ENCODE data around the gene BZW2. TPM values are rescaled to one million over a fixed set of nuclear protein-coding genes. Genes with fewer than 3 reads are reported as not detected.

The BZW2 gene
- total and polyA plus RNA-seq, 2 of the 13 experiments (the other 11 are each of a cell fraction or from before 2014, with no cell fraction given): 21.8 to 95.2 TPM

GRCh38 chr7:16742547-16742946 lies 96.6 kb downstream of the BZW2 start:
- intact Hi-C loops (cut with micrococcal nuclease; ENCODE audit: unreplicated experiment): no loop called here
- Histone ChIP-seq H3K9ac (ENCODE audit: insufficient read depth, low read depth, low read length) (no peak overlapping the region), H3K36me3 (replicated peaks in 1 of 2; ENCODE audit: control insufficient read depth in 1 of 2, insufficient read depth in 2 of 2, low read length in 2 of 2) (no peaks in the 10 kb centered on the region), H3K27me3 (ENCODE audit: control insufficient read depth in 1 of 2, insufficient read depth in 2 of 2, low read length in 2 of 2) (no peaks in the 10 kb centered on the region), H3K4me3 (replicated peaks in 1 of 3; ENCODE audit: insufficient read depth in 1 of 3, low read depth in 2 of 3, low read length in 3 of 3) (no peak overlapping the region), H3K27ac (ENCODE audit: extremely low read length, insufficient read depth, low read length) (no peak overlapping the region), H2AFZ (ENCODE audit: low read length) (no peak overlapping the region), H3K9me3 (ENCODE audit: low read length) (no peaks in the 10 kb centered on the region), H3K79me2 (ENCODE audit: insufficient read depth, low read length) (no peaks in the 10 kb centered on the region), H4K20me1 (ENCODE audit: insufficient read depth, low read length) (no peaks in the 10 kb centered on the region), H3K4me1 (ENCODE audit: insufficient read depth, low read length) (0 out of 2 replicates have a peak, but pooled peaks cover 6% of the 10 kb centered on the region), H3K4me2 (ENCODE audit: low read depth, low read length) (no peak overlapping the region)
- in situ Hi-C loops (cut with HindIII; ENCODE audit: extremely low pct_ligation_motif_present, low pct_unique_long_range_greater_than_20kb): no loop called here
- 69% methylated on average over 3 of the region's 3 CpGs for WGBS (ENCODE audit: low lambda C conversion rate)
- CTCF ChIA-PET (ENCODE audit: low intra/inter-chr PET ratio, low total read pairs): no interaction called here
- FAIRE-seq (no peak), DNase-seq (ENCODE audit: low spot score) (no peak), ATAC-seq (no peak)
- BruUV-seq (replicated peaks): no TSS peak
- TF ChIP-seq ZNF616 (CRISPR knock-in tag; IDR thresholded peaks at IDR 0.05; ENCODE audit: low read depth): no peak
- no peak for TF ChIP-seq POLR2A (IDR thresholded peaks at IDR 0.05; ENCODE audit: insufficient read depth in 1 of 2, low read depth in 2 of 2, low read length in 2 of 2)
- no peak for TF ChIP-seq ZNF558 (CRISPR knock-in tag; IDR thresholded peaks at IDR 0.05; ENCODE audit: borderline replicate concordance)
- TF ChIP-seq, protein P1, sequence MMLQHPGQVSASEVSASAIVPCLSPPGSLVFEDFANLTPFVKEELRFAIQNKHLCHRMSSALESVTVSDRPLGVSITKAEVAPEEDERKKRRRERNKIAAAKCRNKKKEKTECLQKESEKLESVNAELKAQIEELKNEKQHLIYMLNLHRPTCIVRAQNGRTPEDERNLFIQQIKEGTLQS (CRISPR knock-in tag; IDR thresholded peaks at IDR 0.05): no peak
- POLR2A ChIA-PET: no interaction called here

- H3K27ac ChIP-seq (ENCODE audit: extremely low read length, insufficient read depth, low read length): no peak overlapping the region
- FAIRE-seq (no peak), ATAC-seq (no peak), DNase-seq (ENCODE audit: low spot score) (no peak)
- no peaks in the 10 kb centered on the region for H3K79me2 ChIP-seq (ENCODE audit: insufficient read depth, low read length)
- 25% methylated on average over 4 of the region's 4 CpGs for WGBS (ENCODE audit: low lambda C conversion rate)
- TF ChIP-seq PCBP2 (optimal IDR thresholded peaks at IDR 0.05; ENCODE audit: low read depth, low read length, poor library complexity, severe bottlenecking): no peak
- TF ChIP-seq GFI1 (CRISPR knock-in tag; IDR thresholded peaks at IDR 0.05; ENCODE audit: borderline replicate concordance): no peak
- TF ChIP-seq HDAC2 (CRISPR knock-in tag; IDR thresholded peaks at IDR 0.05): no peak
- in situ Hi-C loops (cut with HindIII; ENCODE audit: extremely low pct_ligation_motif_present, low pct_unique_long_range_greater_than_20kb): no loop called here
- POLR2A ChIA-PET: no interaction called here
- CTCF ChIA-PET (ENCODE audit: low intra/inter-chr PET ratio, low total read pairs): no interaction called here
- H3K4me3 ChIP-seq (replicated peaks in 1 of 3; ENCODE audit: insufficient read depth in 1 of 3, low read depth in 2 of 3, low read length in 3 of 3): no peak overlapping the region
- H3K36me3 ChIP-seq (replicated peaks in 1 of 2; ENCODE audit: control insufficient read depth in 1 of 2, insufficient read depth in 2 of 2, low read length in 2 of 2): no peaks in the 10 kb centered on the region
- no peaks in the 10 kb centered on the region for H3K9me3 ChIP-seq (ENCODE audit: low read length)
- no TSS peak for BruUV-seq (replicated peaks)
- H3K9ac ChIP-seq (ENCODE audit: insufficient read depth, low read depth, low read length): no peak overlapping the region
- H4K20me1 ChIP-seq (ENCODE audit: insufficient read depth, low read length): no peaks in the 10 kb centered on the region
- no peak overlapping the region for H3K4me2 ChIP-seq (ENCODE audit: low read depth, low read length)
- intact Hi-C loops (cut with micrococcal nuclease; ENCODE audit: unreplicated experiment): no loop called here
- no peak overlapping the region for H2AFZ ChIP-seq (ENCODE audit: low read length)
- 0 out of 2 replicates have a peak, but pooled peaks cover 6% of the 10 kb centered on the region for H3K4me1 ChIP-seq (ENCODE audit: insufficient read depth, low read length)
- no peaks in the 10 kb centered on the region for H3K27me3 ChIP-seq (ENCODE audit: control insufficient read depth in 1 of 2, insufficient read depth in 2 of 2, low read length in 2 of 2)
Measured at GRCh38 chr7:16743236-16743635, 97.3 kb downstream of the BZW2 start.
